Activated T-cell treated with anti-CD3 and anti-CD28 coated beads, Interleukin-2, amount 50 U/mL, for 72 hours (primary cell): ENCODE measurements around the gene ZNF415. TPM values are rescaled to one million over a fixed set of nuclear protein-coding genes. Genes with fewer than 3 reads are reported as not detected.
"Not testable (repeated sequence)": the region's sequence is repeated elsewhere in the genome, so short reads cannot be mapped to it uniquely, and the experiment has no call there.

Source experiments
- ATAC-seq, 2 donors: fragments of 150-1000 bp; cut with Tn5 transposase; replicated peaks in 1 of 2; 2 replicates each; pipeline ENCODE4 v1.10.0; 2021; ENCODE audit warnings: moderate library complexity in 2 of 2, mild to moderate bottlenecking in 1 of 2
- DNase-seq, 2 donors: peaks; one replicate each; pipeline ENCODE4 v3.0.0; 2021 to 2022; ENCODE audit warnings: mixed read lengths in 1 of 2
- H3K27ac Mint-ChIP-seq: one replicate; pipeline ENCODE4 v1.8.0; 2022; ENCODE audit warnings: mild to moderate bottlenecking, moderate library complexity, mixed read lengths
- H3K27me3 Mint-ChIP-seq: one replicate; pipeline ENCODE4 v1.8.0; 2022; ENCODE audit warnings: low read depth, mixed read lengths
- H3K36me3 Mint-ChIP-seq, 2 donors: one replicate each; pipeline ENCODE4 v1.8.0; 2022; ENCODE audit warnings: mixed read lengths in 2 of 2, mild to moderate bottlenecking in 1 of 2; ENCODE audit not compliant: insufficient read depth in 2 of 2
- H3K4me1 Mint-ChIP-seq: one replicate; pipeline ENCODE4 v1.8.0; 2022; ENCODE audit warnings: low read depth, mixed read lengths
- H3K4me3 Mint-ChIP-seq, 2 donors: one replicate each; pipeline ENCODE4 v1.8.0; 2022; ENCODE audit warnings: mild to moderate bottlenecking in 2 of 2, mixed read lengths in 2 of 2, moderate library complexity in 2 of 2
- H3K9me3 Mint-ChIP-seq, 2 donors: one replicate each; pipeline ENCODE4 v1.8.0; 2022; ENCODE audit warnings: mixed read lengths in 2 of 2
- total RNA-seq, 2 donors: library from RNA; stranded (reverse); gene quantifications; one replicate each; pipeline ENCODE4 v1.2.3, GENCODE V29; 2022

ZNF415 gene
- total RNA-seq, 2 donors from 2014 or later: 3.4 to 5.2 TPM

GRCh38 chr19:53131727-53132126, 983 bp downstream of the ZNF415 start:
- no peak overlapping the region for H3K27ac Mint-ChIP-seq
- peaks cover 24% of the 10 kb centered on the region for H3K4me1 Mint-ChIP-seq
- no peak for ATAC-seq
- peaks cover 11% of the 10 kb centered on the region for H3K27me3 Mint-ChIP-seq
- DNase-seq: no peak
- peak overlapping the region; percentile 48 to 78 for H3K4me3 Mint-ChIP-seq
- peaks cover 17 to 19% of the 10 kb centered on the region in 2 donors for H3K9me3 Mint-ChIP-seq
- peaks cover 23 to 34% of the 10 kb centered on the region in 2 donors for H3K36me3 Mint-ChIP-seq

GRCh38 chr19:53131085-53131590, 1.6 kb downstream of the ZNF415 start:
- peak overlapping the region; percentile 3 to 78 for H3K4me3 Mint-ChIP-seq
- H3K9me3 Mint-ChIP-seq: peaks cover 17 to 19% of the 10 kb centered on the region in 2 donors
- ATAC-seq: no peak

DNA sequence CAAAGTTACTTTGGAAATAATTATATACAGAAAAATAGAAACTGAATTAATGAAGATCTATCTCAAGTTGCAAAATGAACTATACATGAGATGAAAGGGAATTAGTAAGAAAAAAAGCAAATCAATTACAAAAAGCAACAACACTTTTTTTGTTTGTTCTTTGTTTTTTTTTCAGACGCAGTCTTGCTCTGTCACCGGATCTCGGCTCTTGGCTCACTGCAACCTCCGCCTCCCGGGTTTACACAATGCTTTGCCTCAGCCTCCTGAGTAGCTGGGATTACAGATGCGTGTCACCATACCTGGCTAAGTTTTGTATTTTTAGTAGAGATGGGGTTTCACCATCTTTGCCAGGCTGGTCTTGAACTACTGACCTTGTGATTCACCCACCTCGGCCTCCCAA, 2.2 kb downstream of the ZNF415 start:
- H3K4me3 Mint-ChIP-seq: no peak overlapping the region
- ATAC-seq: no peak
- peaks cover 23 to 32% of the 10 kb centered on the region in 2 donors for H3K36me3 Mint-ChIP-seq
- peaks cover 24% of the 10 kb centered on the region for H3K4me1 Mint-ChIP-seq
- peaks cover 11% of the 10 kb centered on the region for H3K27me3 Mint-ChIP-seq
- H3K27ac Mint-ChIP-seq: no peak overlapping the region
- peaks cover 17% of the 10 kb centered on the region in 2 donors for H3K9me3 Mint-ChIP-seq
- DNase-seq: no peak

More at GRCh38 chr19:53131085-53131590, 1.6 kb downstream of the ZNF415 start:
- Mint-ChIP-seq H3K36me3 (peaks cover 23 to 34% of the 10 kb centered on the region in 2 donors), H3K4me1 (peaks cover 24% of the 10 kb centered on the region), H3K27me3 (peaks cover 11% of the 10 kb centered on the region), H3K27ac (no peak overlapping the region)
- DNase-seq: no peak

DNA sequence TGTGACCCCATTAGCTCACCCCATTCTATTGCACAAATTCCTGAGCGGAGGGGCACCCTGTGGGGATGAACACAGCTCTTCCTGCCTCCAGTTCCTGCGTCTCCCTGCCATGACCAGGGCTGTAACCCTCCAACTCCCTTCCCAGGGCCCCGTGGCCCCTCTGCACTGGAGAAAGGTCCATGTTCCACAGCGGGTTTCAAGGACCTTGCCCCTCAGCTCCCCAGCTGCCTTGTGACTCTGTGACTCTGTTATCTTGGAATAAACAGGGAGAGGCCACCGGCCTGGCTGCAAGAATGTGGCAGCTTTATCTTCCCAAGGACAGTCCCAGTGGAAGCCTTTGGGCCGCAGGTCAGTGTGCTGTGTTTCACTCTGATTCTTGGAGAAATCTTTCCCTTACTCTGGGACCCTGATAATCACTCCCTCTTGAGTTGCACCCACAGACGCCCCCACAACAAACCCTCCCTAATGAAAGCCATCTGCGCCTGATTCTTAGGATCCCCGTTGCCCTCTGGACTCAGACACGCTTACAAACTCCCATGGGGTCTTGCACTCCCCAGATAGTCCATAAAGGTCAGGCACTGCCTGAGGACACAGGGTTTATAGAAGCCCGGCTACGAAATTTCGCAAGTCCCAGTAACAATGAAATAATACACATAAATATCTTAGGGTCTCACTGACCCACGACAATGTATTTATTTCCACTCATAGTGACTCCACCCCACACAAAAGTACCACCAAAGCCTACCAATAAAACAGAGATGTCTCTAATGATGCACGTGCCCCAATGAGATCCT, 5.8 kb downstream of the ZNF415 start:
- ATAC-seq, DNase-seq, H3K27me3 Mint-ChIP-seq, H3K27ac Mint-ChIP-seq, H3K4me3 Mint-ChIP-seq: not testable (repeated sequence)
- Mint-ChIP-seq H3K4me1 (peaks cover 10% of the 10 kb centered on the region), H3K9me3 (peaks cover 19 to 22% of the 10 kb centered on the region in 2 donors), H3K36me3 (peaks cover 26 to 35% of the 10 kb centered on the region in 2 donors)

- peaks cover 16 to 34% of the 10 kb centered on the region in 2 donors for H3K36me3 Mint-ChIP-seq
- no peak for DNase-seq
- no peak for ATAC-seq
- H3K4me1 Mint-ChIP-seq: no peaks in the 10 kb centered on the region
- no peak overlapping the region for H3K4me3 Mint-ChIP-seq
- peaks cover 14 to 16% of the 10 kb centered on the region in 2 donors for H3K9me3 Mint-ChIP-seq
- H3K27ac Mint-ChIP-seq: no peak overlapping the region
- H3K27me3 Mint-ChIP-seq: no peaks in the 10 kb centered on the region
These were observed 9.3 kb downstream of the ZNF415 start for GRCh38 chr19:53123400-53123799.

DNA sequence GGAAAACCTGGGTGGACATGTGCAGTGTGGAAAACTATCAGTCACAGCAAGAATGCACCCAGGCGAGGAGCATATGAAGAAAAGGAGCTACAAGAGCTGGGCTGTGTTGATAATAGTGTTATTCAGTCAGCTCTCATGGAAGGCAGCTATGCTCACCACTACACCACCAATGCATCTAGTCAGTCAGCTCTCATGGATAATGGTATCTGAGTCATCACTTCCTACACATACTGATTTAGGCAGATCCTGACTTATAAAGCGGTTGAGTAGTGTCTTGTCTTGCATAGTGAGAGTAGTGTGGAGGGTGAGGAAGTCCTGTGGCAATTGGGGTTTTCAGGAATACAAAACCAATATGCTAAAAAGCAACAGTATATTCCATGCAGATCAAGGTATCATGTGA, 20.4 kb downstream of the ZNF415 start:
- DNase-seq: no peak
- Mint-ChIP-seq H3K27me3 (peaks cover 11% of the 10 kb centered on the region), H3K36me3 (peaks cover 39 to 55% of the 10 kb centered on the region in 2 donors), H3K9me3 (peaks cover 29 to 34% of the 10 kb centered on the region in 2 donors), H3K4me1 (no peaks in the 10 kb centered on the region), H3K4me3 (no peak overlapping the region), H3K27ac (no peak overlapping the region)
- no peak for ATAC-seq

GRCh38 chr19:53109527-53109926, 23.2 kb downstream of the ZNF415 start:
- H3K36me3 Mint-ChIP-seq: peaks cover 27 to 36% of the 10 kb centered on the region in 2 donors
- ATAC-seq (no peak), DNase-seq (no peak)
- H3K4me3 Mint-ChIP-seq: no peak overlapping the region
- peaks cover 11% of the 10 kb centered on the region for H3K27me3 Mint-ChIP-seq
- H3K27ac Mint-ChIP-seq: no peak overlapping the region
- peaks cover 20 to 23% of the 10 kb centered on the region in 2 donors for H3K9me3 Mint-ChIP-seq
- no peaks in the 10 kb centered on the region for H3K4me1 Mint-ChIP-seq

DNA sequence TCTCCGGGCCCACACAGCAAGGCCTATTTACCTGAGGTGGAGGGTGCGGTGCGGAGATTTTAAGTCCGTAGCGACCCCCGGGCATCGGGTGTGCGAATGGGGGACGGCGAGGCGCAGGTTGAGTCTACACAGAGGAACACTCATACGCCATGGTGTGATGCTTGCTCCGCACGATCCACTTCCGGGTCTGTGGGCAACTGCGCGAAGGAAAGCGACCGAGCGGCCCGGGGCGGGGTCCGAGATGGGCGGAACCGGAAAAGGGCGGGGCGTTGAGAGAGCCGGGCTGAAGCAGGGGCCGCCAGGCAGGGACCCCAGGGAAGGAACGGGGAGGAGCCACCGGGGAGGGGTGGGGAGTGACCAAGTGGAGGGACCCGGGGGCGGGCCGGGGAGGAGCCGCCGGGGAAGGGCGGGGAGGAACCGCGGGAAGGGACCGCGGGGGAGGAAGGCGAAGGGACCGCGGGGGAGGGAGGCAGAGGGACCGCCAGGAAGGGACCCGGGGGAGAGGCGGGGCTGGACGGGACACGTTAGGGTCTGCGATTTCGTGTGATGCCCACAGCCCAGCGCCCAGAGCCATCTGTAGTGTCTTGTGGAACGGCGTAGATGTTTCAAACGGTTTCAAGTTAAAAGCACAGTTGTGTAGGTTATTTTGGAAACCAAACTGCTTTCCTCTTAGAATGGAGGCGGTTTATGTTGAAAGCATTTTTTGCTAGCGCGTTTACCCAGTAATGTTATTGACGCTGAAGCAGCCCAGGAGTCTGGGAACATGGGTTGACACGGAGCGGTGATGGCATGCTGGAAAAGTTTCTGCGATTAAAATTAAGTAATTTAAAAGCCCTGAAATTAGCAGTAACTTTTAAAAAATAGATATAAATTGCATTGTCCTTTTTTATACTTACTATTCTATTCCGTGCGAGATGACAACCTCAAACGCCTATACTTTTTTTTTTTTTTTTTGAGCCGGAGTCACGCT, 29.2 kb downstream of the ZNF415 start, which contains the start of gene ZNF160:
Gene ZNF160 (minus strand): TSS at position 189 of the 970 bp plus-strand sequence. CDS start 17,146 bp downstream, outside the sequence.
- Mint-ChIP-seq H3K27me3 (no peaks in the 10 kb centered on the region), H3K27ac (peak within 1 kb of the TSS; percentile 78), H3K9me3 (peaks cover 0 to 5% of the 10 kb centered on the region in 2 donors), H3K4me1 (peaks cover 24% of the 10 kb centered on the region), H3K36me3 (peaks cover 21 to 28% of the 10 kb centered on the region in 2 donors), H3K4me3 (peak within 1 kb of the TSS; percentile 85 to 92)
- DNase-seq (peak; percentile 99 to 100), ATAC-seq (peak; percentile 97)

- Mint-ChIP-seq H3K9me3 (peaks cover 0 to 5% of the 10 kb centered on the region in 2 donors), H3K36me3 (peaks cover 26 to 32% of the 10 kb centered on the region in 2 donors), H3K4me1 (peaks cover 29% of the 10 kb centered on the region), H3K27me3 (no peaks in the 10 kb centered on the region), H3K27ac (peak overlapping the region; percentile 78), H3K4me3 (peak overlapping the region; percentile 85 to 92)
- ATAC-seq: peak; percentile 5 to 20
- peak; percentile 26 to 50 for DNase-seq
These were observed 29.9 kb downstream of the ZNF415 start for GRCh38 chr19:53102756-53103233.

DNA sequence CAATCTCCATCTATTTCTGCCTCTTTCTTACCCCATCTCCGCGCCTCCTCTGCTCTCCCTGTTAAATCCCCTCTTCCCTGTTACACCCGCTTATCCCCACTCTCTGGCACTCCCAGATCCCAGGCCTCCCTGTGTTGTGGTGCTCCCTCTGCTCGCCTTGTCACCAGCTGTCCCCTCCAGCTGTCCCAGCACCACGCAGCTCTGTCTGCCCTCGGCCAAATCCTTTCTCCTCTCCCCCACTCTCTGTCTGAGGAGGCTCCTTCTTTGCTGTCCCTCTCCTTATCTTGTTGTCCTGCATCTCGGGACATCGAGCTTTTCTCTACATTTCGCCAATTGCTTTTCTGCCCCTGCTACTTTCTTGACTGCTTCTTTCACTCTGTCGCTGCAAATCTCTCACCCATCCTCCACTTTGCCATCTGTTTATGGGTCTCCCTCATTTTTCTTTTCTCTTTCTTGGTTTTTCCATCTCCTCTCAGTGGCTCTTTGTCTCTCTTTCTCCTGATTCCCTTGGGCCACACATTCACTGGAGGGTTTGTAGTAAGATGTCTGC, 30.4 kb downstream of the ZNF415 start:
- Mint-ChIP-seq H3K27me3 (no peaks in the 10 kb centered on the region), H3K4me1 (peaks cover 34% of the 10 kb centered on the region), H3K4me3 (peak overlapping the region; percentile 85 to 92), H3K27ac (peak overlapping the region; percentile 78), H3K9me3 (peaks cover 0 to 2% of the 10 kb centered on the region in 2 donors), H3K36me3 (peaks cover 26 to 38% of the 10 kb centered on the region in 2 donors)
- ATAC-seq (no peak), DNase-seq (no peak)

- Mint-ChIP-seq H3K9me3 (no peaks in the 10 kb centered on the region), H3K36me3 (peaks cover 27 to 38% of the 10 kb centered on the region in 2 donors), H3K4me1 (peaks cover 37% of the 10 kb centered on the region), H3K27me3 (no peaks in the 10 kb centered on the region), H3K27ac (peak overlapping the region; percentile 78), H3K4me3 (peak overlapping the region; percentile 85 to 92)
- peak; percentile 16 to 19 for DNase-seq
- ATAC-seq: no peak
These were observed 31.2 kb downstream of the ZNF415 start for GRCh38 chr19:53101518-53101917.

DNA sequence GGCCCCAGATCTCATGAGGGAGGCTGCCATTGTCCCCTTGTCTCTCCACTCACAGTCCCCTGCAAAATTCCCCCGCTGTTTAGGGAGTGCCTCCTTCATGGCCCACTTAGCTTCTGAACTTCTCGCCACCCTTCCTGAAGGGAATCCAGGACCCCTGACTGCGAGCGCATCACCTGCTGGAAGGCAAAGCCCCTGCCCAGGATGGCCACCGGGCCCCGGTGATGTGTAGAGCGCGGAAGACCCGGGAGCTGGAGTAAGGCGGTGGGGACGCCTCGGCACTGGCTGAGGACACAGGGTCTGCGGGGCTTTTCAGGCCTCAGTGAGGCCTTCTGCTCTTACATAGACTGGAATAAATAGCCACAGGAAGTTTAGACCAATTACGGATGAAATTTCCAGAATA, 34.1 kb downstream of the ZNF415 start:
- Mint-ChIP-seq H3K36me3 (peaks cover 34 to 53% of the 10 kb centered on the region in 2 donors), H3K4me1 (peaks cover 42% of the 10 kb centered on the region)
- ATAC-seq, H3K27me3 Mint-ChIP-seq, DNase-seq, H3K27ac Mint-ChIP-seq, H3K4me3 Mint-ChIP-seq, H3K9me3 Mint-ChIP-seq: not testable (repeated sequence)
